Stimulated activated CD4-positive, alpha-beta T cell treated with anti-CD3 and anti-CD28 coated beads, Interleukin-15, amount 100 ng/mL, for 48 hours (primary cell): ENCODE measurements around the gene LAG3.

Experiments used
- DNase-seq, 2 donors: peaks; one replicate each; pipeline ENCODE4 v3.0.0-alpha.2; 2020; ENCODE audit warnings: low read depth in 2 of 2

LAG3 gene

GRCh38 chr12:6753772-6754356 lies 18.5 kb upstream of the LAG3 start:
- no peak for DNase-seq

- no peak for DNase-seq
Observed at GRCh38 chr12:6754411-6754810, 17.9 kb upstream of the LAG3 start.

GRCh38 chr12:6757028-6757690 lies 15.2 kb upstream of the LAG3 start:
- no peak for DNase-seq

DNA sequence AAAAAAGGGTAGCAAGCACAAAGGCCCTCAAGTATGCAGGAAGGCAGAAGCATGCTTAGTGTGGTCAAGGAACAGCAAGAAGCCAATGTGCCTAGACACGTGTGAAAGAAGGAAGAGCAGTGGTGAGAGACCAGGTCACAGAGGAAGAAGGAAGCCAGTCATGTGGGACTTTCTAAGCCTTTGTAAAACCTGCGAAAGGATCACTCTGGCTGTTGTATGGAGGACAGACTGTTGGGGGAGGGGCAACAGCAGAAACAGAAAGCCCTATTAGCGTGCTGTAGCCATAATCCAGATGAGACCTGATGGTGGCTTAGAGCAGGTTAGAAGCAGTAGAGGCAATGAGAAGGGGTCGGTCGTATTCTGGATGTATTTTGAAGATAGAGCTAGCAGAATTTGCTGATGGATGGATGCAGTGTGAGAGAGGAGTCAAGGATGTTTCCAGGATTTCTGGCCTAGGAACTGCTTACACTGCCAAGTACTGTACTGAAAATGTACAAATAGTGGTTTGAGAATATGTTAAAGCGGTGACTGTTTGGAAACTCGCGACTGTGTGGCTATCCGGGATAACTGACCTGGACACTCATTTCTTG lies 13.7 kb upstream of the LAG3 start:
- DNase-seq = no peak

GRCh38 chr12:6759741-6760140 lies 12.6 kb upstream of the LAG3 start:
- no peak for DNase-seq

GRCh38 chr12:6763380-6763779 lies 8.9 kb upstream of the LAG3 start:
- DNase-seq = no peak

GRCh38 chr12:6764011-6764828 lies 8.1 kb upstream of the LAG3 start:
- peak in 1 of 2 donors; percentile 53 for DNase-seq

DNA sequence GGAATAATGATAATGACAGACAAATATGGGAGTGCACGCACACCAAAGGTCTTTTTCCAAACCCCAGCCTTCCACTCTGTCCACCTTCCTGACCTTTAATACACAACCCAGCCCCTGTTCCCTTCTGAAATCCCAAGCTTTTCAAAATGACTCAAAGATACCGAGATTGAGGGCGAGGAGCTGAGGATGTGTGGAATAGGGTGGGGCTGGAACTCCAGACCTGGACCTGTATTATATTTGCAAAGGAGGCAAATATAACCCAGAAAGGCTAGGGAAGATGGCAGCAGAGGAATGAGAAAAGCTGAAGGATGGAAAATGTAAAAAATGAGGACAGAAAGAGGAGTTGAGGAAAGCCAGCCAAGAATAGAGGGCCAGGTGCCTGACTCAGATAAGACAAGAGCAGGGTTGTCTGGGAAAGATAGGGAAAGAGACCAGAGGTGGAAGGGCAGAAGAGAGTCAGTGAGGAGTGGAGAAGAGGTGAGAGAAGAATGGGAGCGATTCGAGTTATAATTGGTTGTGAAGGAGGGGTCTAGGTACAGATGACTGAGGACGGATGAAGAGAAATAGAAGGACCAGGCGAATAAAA lies 7.2 kb upstream of the LAG3 start:
- DNase-seq = no peak

DNA sequence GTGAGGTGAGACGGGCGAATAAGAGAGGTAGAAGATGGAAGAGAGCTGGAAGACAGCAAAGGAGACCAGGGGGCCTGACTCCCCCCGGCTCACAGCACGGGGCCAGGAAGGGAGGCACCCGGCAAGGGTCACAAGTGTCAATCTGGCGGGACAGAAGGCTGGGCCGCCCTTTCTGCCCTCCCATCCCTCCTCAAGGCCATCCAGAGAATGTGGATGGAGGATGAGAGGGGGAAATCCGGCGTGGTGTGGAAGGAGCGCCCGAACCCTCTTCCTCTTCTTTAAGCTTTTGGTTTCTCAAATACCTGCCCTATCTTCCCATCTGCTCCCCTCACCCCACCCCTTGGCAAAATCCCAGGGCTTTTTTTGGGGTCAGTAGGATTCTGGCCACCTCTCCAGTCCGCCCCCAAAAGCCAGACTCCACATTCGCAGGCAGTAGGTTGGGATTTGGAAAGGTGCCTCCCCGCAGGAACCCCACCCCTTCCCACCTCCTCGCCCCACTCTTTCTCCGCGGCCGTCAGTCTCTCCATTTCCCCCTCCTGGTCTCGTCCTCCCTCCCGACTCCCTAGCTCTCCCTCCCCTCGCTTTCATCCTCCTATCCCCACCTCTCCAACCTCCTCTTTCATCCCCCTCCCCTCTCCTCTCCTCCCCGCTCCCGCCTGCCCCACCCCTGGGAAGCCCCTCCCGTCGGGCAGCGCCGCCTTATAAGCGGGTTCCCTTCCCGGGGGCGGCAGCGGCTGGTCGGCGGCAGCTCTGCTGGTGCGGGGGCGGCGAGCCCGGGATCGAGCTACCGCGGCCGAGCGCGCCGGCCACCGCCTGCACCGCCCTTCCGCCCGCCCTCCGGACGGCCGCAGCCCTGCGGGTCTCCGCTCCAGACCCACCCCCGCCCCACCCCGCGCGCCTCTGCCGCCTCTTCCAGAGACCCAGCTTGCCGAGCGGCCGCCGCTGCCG lies 6.4 kb upstream of the LAG3 start, which contains the start of gene PTMS:
Gene PTMS, plus strand, starts transcription at position 730 of the 948 bp plus-strand sequence. CDS start 343 bp downstream, outside the sequence.
- no peak for DNase-seq

GRCh38 chr12:6766651-6767349 lies 5.5 kb upstream of the LAG3 start:
- DNase-seq = no peak

DNA sequence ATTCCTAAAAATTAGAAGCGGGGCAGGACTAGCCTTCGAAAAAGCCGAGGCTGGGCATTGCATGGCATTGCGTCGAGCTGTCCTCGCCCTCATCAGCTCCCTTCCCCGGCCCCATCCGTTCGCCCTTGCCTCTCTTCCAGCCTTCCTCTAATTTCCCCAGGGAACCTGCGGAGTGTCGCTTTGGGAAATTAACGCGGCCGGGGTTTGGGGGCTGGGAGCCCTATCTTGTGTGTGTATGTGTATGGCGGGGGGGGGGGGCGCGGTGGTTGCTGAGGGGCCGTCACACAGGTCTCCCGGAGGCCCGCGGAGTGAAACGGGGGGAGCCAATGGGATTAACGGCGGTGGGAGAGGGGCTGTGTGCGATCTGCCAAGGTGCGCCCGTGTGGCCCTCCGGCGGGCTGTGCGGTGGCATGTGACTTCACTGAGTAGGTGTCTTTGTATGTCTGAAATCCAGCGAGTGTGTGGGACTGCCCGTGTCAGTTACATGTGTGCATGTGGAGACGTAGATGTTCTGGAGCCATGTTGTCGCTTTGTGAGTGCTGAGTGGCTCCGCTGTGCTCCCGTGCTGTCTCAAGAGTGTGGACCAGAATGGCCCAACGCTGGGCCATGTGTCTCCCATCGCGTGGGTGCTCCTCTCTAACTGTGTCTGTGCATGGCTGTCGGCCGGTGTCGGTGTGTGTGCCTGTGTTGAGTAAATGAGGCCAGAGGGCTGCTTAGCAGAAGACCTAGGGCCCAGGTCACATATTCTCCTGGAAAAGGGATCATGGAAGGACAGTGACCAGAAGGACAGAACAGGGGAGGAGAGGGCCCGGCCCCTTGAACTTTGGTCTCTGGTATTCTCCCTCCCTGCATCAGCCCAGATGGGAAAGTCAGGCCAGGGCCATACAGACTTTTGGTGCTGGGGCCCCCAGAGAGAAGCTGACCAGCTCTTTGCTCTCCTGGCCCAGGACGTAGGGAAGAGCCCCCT lies 4.7 kb upstream of the LAG3 start:
- no peak for DNase-seq

GRCh38 chr12:6768437-6768914 lies 3.8 kb upstream of the LAG3 start:
- DNase-seq = no peak

DNA sequence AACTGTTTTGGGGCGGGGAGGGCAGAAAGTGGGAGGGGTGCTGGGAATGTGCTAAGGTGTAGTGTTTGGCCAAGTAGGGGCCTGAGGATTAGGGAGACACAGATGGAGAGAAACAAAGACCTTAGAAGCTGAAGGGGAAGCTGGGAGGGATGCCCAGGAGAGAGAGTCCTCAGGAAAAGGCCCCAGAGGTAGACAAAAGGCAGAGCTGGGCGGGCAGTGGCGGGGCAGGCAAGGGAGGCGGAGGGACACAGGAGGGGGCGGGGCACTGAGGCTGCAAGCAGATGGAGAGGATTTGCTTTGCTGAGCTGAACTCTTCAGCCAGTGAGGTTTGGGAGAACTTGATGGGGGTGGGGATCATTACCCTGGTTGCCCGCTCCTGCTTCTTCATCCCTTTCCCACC lies 3.3 kb upstream of the LAG3 start:
- DNase-seq = no peak

DNA sequence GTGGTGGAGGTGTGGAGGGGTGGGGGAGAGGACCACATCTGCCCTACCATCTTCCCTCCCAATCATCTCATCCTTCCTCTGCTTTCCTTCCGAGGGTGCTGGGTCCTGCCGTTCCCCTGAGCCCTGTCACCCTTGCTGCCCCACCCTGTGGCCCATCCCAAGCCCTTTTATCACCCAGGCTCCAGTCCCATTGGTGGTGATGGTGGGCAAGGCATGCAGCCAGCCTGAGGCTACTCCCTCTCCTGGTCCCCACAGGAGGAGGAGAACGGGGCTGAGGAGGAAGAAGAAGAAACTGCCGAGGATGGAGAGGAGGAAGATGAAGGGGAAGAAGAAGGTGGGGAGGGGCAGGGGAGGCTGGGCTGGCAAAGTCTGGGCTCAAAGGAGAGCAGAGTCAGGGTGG lies 2.7 kb upstream of the LAG3 start:
- DNase-seq = no peak

GRCh38 chr12:6770094-6770493 lies 2.2 kb upstream of the LAG3 start:
- DNase-seq = no peak

DNA sequence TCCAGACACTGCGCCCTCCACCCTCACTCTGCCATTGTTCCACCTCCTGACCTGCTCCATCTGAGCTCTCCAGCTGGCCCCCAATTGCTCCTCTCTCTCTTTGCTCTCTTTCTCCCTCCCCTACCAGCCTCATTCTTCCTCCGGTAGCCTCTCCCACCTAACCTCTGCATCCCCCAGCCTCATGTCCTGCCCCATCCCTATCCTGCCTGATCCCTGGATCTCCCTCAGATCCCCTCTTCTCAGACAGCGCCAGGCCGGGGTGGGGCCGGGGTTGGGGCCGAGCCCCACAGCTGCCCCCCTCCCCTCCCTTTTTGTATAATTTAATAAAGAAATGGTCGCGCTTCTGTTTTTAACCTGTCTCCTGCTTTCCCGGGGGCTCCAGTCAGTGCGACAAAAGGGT lies 1.7 kb upstream of the LAG3 start:
- DNase-seq = no peak

DNA sequence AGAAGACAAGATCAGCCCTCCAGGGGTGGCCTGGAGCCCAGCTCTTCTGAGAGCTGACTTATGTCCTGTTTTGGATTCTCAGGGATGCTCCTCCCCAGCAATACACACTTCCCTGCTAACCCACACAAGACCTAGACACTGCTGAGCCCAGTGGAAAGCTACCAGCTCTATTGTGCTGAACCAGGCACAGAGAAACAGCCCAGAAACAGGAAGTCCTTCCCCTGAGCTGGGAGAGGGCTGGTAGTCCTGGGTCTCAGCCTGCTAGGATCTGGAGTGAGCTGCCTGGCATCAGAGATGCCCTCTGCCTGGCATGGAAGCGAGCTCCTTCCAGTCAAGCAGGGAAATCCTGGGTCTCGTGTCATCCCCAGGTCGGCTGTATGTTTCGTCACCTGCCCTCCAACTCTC lies 1.2 kb upstream of the LAG3 start:
- no peak for DNase-seq

GRCh38 chr12:6771509-6772330 lies 600 bp upstream of the LAG3 start:
- DNase-seq = no peak
